ENCODE results near the gene GRAP. TPM values are rescaled to one million over a fixed set of nuclear protein-coding genes. Genes with fewer than 3 reads are reported as not detected.
A peak's percentile ranks its signal among the peaks of the same experiment; 100 is the strongest.
"Not testable (repeated sequence)": the region's sequence is repeated elsewhere in the genome, so short reads cannot be mapped to it uniquely, and the experiment has no call there.

GRAP gene
- total and polyA plus RNA-seq, 4 donors, result 0.87 to 6.3 (median 3.2) TPM

DNA sequence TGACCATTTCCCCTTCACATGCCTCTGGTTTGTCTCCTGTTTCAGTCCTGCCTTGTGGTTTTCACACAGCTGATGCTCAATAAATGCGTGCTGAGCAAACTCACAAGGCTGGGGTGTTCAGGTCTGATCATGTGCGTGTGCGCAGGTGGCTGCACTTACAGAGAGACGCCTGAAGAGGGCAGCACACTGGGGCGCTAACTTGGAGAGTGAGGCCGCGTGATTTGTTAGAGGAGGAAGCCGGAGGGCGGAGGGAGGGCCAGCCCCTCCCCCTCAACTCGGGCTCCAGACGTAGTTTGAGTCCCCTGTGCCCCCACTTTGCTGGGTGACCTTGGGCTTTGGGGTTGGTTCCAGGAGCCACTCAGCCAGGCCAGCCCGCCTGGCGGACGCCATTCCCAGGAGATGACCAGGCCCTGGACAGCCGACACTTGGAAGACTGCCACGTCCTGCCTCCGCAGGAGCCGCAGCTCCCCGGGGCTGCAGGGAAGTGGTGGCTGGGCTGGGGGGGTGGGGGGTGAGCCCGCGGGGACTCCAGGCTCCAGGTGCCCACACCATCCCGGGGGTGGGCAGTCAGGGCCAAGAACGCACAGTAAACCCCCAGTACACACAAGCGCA lies 14.3 kb downstream of the GRAP start:
- H3K4me3 ChIP-seq (ENCODE audit: low read length in 2 of 2); H3K36me3 ChIP-seq (ENCODE audit: control insufficient read depth in 1 of 2, insufficient read depth in 2 of 2, low read length in 1 of 2); H3K27ac ChIP-seq (ENCODE audit: low read depth in 1 of 2, low read length in 2 of 2); H3K27me3 ChIP-seq (ENCODE audit: control insufficient read depth in 1 of 2, insufficient read depth in 2 of 2, low read length in 1 of 2); H3K9me3 ChIP-seq (ENCODE audit: control insufficient read depth, low read length); intact Hi-C loops (cut with DNase I); H3K4me1 ChIP-seq (ENCODE audit: control insufficient read depth in 1 of 2, insufficient read depth in 2 of 2, low read length in 2 of 2): not testable (repeated sequence)
- DNase-seq (peak in 1 of 2 donors; percentile 15), ATAC-seq (ENCODE audit: low FRiP score) (peak; percentile 93)
- 21% methylated on average over 3 of the region's 24 CpGs; no CpG with 5 or more reads in 1 of the 2 donors for WGBS, 2 donors

DNA sequence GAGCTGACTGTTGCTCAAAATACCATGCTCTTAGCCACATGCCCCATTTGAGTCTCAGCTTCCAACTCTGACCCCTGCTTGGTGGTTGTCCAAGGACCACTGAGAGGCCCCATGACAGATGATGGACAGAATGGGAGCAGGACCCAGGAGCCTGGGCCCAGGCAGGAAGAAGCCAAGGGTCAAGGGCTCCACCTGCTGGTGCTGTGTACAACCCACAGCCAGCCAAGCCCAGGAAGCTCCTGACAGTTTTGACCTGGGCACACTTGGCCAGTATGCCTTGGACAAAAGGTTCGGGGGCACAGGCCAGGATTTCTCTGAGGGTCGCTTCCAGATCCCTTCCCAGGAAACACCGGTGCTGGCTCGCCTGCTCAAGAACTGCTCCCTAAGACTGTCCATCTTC lies 15.0 kb downstream of the GRAP start:
- no CpG with 5 or more reads among the region's 4 CpGs for WGBS, 2 donors
- intact Hi-C loops (cut with DNase I); H3K27me3 ChIP-seq (ENCODE audit: control insufficient read depth in 1 of 2, insufficient read depth in 2 of 2, low read length in 1 of 2); H3K9me3 ChIP-seq (ENCODE audit: control insufficient read depth, low read length); H3K27ac ChIP-seq (ENCODE audit: low read depth in 1 of 2, low read length in 2 of 2); H3K4me3 ChIP-seq (ENCODE audit: low read length in 2 of 2); H3K4me1 ChIP-seq (ENCODE audit: control insufficient read depth in 1 of 2, insufficient read depth in 2 of 2, low read length in 2 of 2); H3K36me3 ChIP-seq (ENCODE audit: control insufficient read depth in 1 of 2, insufficient read depth in 2 of 2, low read length in 1 of 2): not testable (repeated sequence)
- peak; percentile 88 for ATAC-seq (ENCODE audit: low FRiP score)
- peak; percentile 69 to 91 for DNase-seq

DNA sequence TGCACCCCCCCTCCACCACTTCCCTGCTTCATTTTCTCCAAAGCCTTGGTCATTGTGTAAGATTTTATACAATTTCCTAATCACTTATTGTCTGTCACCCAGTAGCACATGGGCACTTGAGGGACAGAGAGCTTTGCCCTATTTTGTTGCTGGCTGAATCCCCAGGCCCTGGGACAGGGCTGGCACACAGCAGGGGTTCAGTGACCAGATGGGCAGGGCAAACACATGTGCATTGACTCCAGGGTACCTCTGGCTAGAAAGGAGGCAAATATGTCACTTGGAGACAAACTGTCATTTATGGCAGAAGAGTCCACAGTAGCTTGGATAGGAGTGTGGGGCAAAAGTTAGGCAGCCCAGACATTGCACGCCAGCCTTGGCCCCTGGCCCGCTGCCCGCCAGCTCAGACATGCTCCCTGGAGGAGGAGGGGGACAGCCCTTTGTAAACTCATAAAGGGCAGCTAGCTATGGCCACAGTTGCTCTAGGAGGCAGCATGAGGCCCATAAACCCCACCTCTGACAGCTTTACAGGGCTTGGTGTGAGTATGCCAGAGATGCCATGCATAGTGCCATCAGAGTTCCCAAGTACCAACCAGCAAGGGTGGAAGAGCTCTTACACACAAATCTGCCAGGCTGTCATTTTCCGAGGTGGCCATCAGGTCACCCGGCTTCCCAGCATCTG lies 15.8 kb downstream of the GRAP start:
- H3K4me1 ChIP-seq (ENCODE audit: control insufficient read depth in 1 of 2, insufficient read depth in 2 of 2, low read length in 2 of 2); ATAC-seq (ENCODE audit: low FRiP score); H3K36me3 ChIP-seq (ENCODE audit: control insufficient read depth in 1 of 2, insufficient read depth in 2 of 2, low read length in 1 of 2); H3K9me3 ChIP-seq (ENCODE audit: control insufficient read depth, low read length); H3K4me3 ChIP-seq (ENCODE audit: low read length in 2 of 2); H3K27ac ChIP-seq (ENCODE audit: low read depth in 1 of 2, low read length in 2 of 2); intact Hi-C loops (cut with DNase I); DNase-seq; H3K27me3 ChIP-seq (ENCODE audit: control insufficient read depth in 1 of 2, insufficient read depth in 2 of 2, low read length in 1 of 2): not testable (repeated sequence)
- 87 to 100% methylated on average over 1 to 2 of the region's 5 CpGs for WGBS, 2 donors

DNA sequence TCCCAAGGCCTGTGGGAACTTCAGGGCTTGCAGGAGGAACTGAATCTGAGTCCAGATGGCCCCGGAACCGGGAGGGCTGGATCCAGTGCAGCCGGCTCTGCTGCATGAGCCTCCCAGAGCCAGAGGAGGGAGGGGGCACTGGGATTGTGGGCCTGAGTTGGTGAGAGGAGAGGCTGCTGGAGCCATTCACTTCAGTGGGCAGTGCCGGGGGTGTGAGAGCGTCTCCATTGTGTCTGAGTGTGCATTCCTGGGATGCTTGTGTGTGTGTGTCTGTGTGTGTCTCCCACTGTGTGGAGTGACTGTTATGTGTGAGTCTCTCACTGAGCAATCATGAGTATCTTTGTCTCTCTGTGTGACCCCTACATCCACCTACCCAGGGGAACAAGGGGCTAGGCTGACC lies 17.0 kb downstream of the GRAP start:
- intact Hi-C loops (cut with DNase I), result loop anchor here in 1 of 2 donors (10.0 kb wide), 1 partner anchor 75 kb away; the partner anchor contains the start of gene SLC5A10
- not testable (repeated sequence) for H3K27ac ChIP-seq (ENCODE audit: low read depth in 1 of 2, low read length in 2 of 2); H3K4me3 ChIP-seq (ENCODE audit: low read length in 2 of 2); H3K27me3 ChIP-seq (ENCODE audit: control insufficient read depth in 1 of 2, insufficient read depth in 2 of 2, low read length in 1 of 2); ATAC-seq (ENCODE audit: low FRiP score); DNase-seq; H3K4me1 ChIP-seq (ENCODE audit: control insufficient read depth in 1 of 2, insufficient read depth in 2 of 2, low read length in 2 of 2); H3K36me3 ChIP-seq (ENCODE audit: control insufficient read depth in 1 of 2, insufficient read depth in 2 of 2, low read length in 1 of 2); H3K9me3 ChIP-seq (ENCODE audit: control insufficient read depth, low read length)
- WGBS, 2 donors, result 19% methylated on average over 2 of the region's 5 CpGs; no CpG with 5 or more reads in 1 of the 2 donors

DNA sequence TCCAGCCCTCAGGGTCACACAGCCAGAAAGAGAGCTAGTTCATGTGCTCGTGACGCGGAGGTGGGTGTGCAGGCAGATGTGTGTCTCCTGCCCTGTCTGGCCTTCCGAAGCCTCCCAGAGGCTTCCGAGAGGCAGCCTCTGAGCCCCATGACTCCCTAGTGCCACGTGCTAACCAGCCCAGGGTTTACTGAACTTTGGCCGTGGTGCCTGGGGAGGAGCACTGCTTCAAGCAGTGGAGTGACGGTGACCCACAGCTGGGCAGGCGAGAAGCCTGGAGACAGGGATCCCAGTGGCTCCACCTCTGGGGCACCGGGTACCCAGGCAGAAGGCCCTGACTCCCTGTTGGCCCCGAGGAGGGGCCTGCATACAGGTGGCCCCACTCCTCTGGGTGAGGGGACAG lies 18.1 kb downstream of the GRAP start:
- H3K4me3 ChIP-seq (ENCODE audit: low read length in 2 of 2); H3K27ac ChIP-seq (ENCODE audit: low read depth in 1 of 2, low read length in 2 of 2); H3K27me3 ChIP-seq (ENCODE audit: control insufficient read depth in 1 of 2, insufficient read depth in 2 of 2, low read length in 1 of 2); H3K36me3 ChIP-seq (ENCODE audit: control insufficient read depth in 1 of 2, insufficient read depth in 2 of 2, low read length in 1 of 2); DNase-seq; H3K9me3 ChIP-seq (ENCODE audit: control insufficient read depth, low read length); H3K4me1 ChIP-seq (ENCODE audit: control insufficient read depth in 1 of 2, insufficient read depth in 2 of 2, low read length in 2 of 2); ATAC-seq (ENCODE audit: low FRiP score): not testable (repeated sequence)
- WGBS, 2 donors, result no CpG with 5 or more reads among the region's 11 CpGs
- intact Hi-C loops (cut with DNase I), result loop anchor here in 1 of 2 donors (10.0 kb wide), 1 partner anchor 74 kb away; the partner anchor contains the start of gene SLC5A10

- intact Hi-C loops (cut with DNase I), result loop anchor here in 1 of 2 donors (10.0 kb wide), 1 partner anchor 70 kb away; the partner anchor contains the start of gene SLC5A10
- WGBS, 2 donors, result 88 to 89% methylated on average over 22 of the region's 22 CpGs
- Histone ChIP-seq H3K9me3 (ENCODE audit: control insufficient read depth, low read length) (no peaks in the 10 kb centered on the region), H3K4me3 (ENCODE audit: low read length in 2 of 2) (no peak overlapping the region), H3K4me1 (ENCODE audit: control insufficient read depth in 1 of 2, insufficient read depth in 2 of 2, low read length in 2 of 2) (no peaks in the 10 kb centered on the region), H3K27ac (ENCODE audit: low read depth in 1 of 2, low read length in 2 of 2) (no peak overlapping the region), H3K27me3 (ENCODE audit: control insufficient read depth in 1 of 2, insufficient read depth in 2 of 2, low read length in 1 of 2) (no peaks in the 10 kb centered on the region), H3K36me3 (ENCODE audit: control insufficient read depth in 1 of 2, insufficient read depth in 2 of 2, low read length in 1 of 2) (no peaks in the 10 kb centered on the region)
- ATAC-seq (ENCODE audit: low FRiP score), result no peak
- DNase-seq, result peak; percentile 29 to 55
Measured at GRCh38 chr17:19024101-19025078, 22.4 kb downstream of the GRAP start.

- Histone ChIP-seq H3K27me3 (ENCODE audit: control insufficient read depth in 1 of 2, insufficient read depth in 2 of 2, low read length in 1 of 2) (no peaks in the 10 kb centered on the region), H3K4me3 (ENCODE audit: low read length in 2 of 2) (no peak overlapping the region), H3K9me3 (ENCODE audit: control insufficient read depth, low read length) (no peaks in the 10 kb centered on the region), H3K27ac (ENCODE audit: low read depth in 1 of 2, low read length in 2 of 2) (no peak overlapping the region), H3K4me1 (ENCODE audit: control insufficient read depth in 1 of 2, insufficient read depth in 2 of 2, low read length in 2 of 2) (no peaks in the 10 kb centered on the region), H3K36me3 (ENCODE audit: control insufficient read depth in 1 of 2, insufficient read depth in 2 of 2, low read length in 1 of 2) (no peaks in the 10 kb centered on the region)
- 78 to 90% methylated on average over 9 of the region's 9 CpGs for WGBS, 2 donors
- DNase-seq (peak; percentile 5 to 33), ATAC-seq (ENCODE audit: low FRiP score) (no peak)
- intact Hi-C loops (cut with DNase I), result loop anchor here in 1 of 2 donors (10.0 kb wide), 1 partner anchor 69 kb away; the partner anchor contains the start of gene SLC5A10
Measured at GRCh38 chr17:19023209-19023999, 23.4 kb downstream of the GRAP start.

DNA sequence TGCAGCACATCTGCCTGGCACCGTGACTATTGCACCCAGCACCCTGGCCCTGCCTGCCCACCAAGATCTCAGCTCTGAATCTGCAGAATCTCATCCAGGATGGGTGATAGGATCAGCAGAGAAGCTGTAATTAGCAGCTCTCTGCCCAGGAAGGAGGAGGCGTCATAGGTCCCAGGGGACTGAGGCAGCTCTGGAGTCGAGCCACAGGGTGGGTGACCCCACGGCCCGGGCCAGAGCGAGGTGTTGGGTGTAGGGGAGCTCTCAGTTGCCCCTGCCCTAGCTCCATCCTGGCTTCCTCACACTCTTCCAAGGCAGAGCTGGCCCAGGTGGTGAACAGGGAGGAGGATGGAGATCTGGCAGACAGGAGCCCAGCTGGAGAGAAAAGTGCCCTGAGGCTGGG lies 24.0 kb downstream of the GRAP start:
- Histone ChIP-seq H3K27ac (ENCODE audit: low read depth in 1 of 2, low read length in 2 of 2) (no peak overlapping the region), H3K4me1 (ENCODE audit: control insufficient read depth in 1 of 2, insufficient read depth in 2 of 2, low read length in 2 of 2) (no peaks in the 10 kb centered on the region), H3K27me3 (ENCODE audit: control insufficient read depth in 1 of 2, insufficient read depth in 2 of 2, low read length in 1 of 2) (no peaks in the 10 kb centered on the region), H3K9me3 (ENCODE audit: control insufficient read depth, low read length) (no peaks in the 10 kb centered on the region), H3K36me3 (ENCODE audit: control insufficient read depth in 1 of 2, insufficient read depth in 2 of 2, low read length in 1 of 2) (no peaks in the 10 kb centered on the region), H3K4me3 (ENCODE audit: low read length in 2 of 2) (no peak overlapping the region)
- DNase-seq (peak; percentile 21 to 74), ATAC-seq (ENCODE audit: low FRiP score) (no peak)
- intact Hi-C loops (cut with DNase I), result loop anchor here in 1 of 2 donors (10.0 kb wide), 1 partner anchor 68 kb away; the partner anchor contains the start of gene SLC5A10
- 85 to 90% methylated on average over 6 of the region's 6 CpGs for WGBS, 2 donors

Measured in aorta (tissue), 5 donors.